BLaER1 treated with 17β-estradiol and CSF1 and Interleukin-3, amounts not matched to agents 10 nM and 100 nM (cell line): ENCODE measurements around the gene SLC26A3.

ENCODE experiments used
- H3K27ac ChIP-seq, 11 experiments: shearing (Covaris generic); formaldehyde crosslinking; 2 replicates each; pipeline ENCODE4 v1.8.1; 2022
- H3K27me3 ChIP-seq, 11 experiments: shearing (Covaris generic); formaldehyde crosslinking; 2 replicates each; pipeline ENCODE4 v1.8.1; 2022
- H3K36me3 ChIP-seq, 11 experiments: shearing (Covaris generic); formaldehyde crosslinking; 2 replicates each; pipeline ENCODE4 v1.8.1; 2022
- H3K4me1 ChIP-seq, 10 experiments: shearing (Covaris generic); formaldehyde crosslinking; 2 replicates each; pipeline ENCODE4 v1.8.1; 2022
- H3K4me2 ChIP-seq, 11 experiments: shearing (Covaris generic); formaldehyde crosslinking; 2 replicates each; pipeline ENCODE4 v1.8.1; 2022
- H3K4me3 ChIP-seq, 10 experiments: shearing (Covaris generic); formaldehyde crosslinking; 2 replicates each; pipeline ENCODE4 v1.8.1; 2022
- H3K9ac ChIP-seq, 11 experiments: shearing (Covaris generic); formaldehyde crosslinking; 2 replicates each; pipeline ENCODE4 v1.8.1; 2022
- H3K9me3 ChIP-seq, 11 experiments: shearing (Covaris generic); formaldehyde crosslinking; replicated peaks in 1 of 11; 2 replicates each; pipeline ENCODE4 v1.8.1; 2022
- H4K20me1 ChIP-seq, 11 experiments: shearing (Covaris generic); formaldehyde crosslinking; 2 replicates each; pipeline ENCODE4 v1.8.1; 2022
- Cebpa-rat ChIP-seq, 11 experiments: shearing (Covaris generic); IDR thresholded peaks; 2 replicates each; pipeline ENCODE4 v1.8.1; 2022

The SLC26A3 gene

DNA sequence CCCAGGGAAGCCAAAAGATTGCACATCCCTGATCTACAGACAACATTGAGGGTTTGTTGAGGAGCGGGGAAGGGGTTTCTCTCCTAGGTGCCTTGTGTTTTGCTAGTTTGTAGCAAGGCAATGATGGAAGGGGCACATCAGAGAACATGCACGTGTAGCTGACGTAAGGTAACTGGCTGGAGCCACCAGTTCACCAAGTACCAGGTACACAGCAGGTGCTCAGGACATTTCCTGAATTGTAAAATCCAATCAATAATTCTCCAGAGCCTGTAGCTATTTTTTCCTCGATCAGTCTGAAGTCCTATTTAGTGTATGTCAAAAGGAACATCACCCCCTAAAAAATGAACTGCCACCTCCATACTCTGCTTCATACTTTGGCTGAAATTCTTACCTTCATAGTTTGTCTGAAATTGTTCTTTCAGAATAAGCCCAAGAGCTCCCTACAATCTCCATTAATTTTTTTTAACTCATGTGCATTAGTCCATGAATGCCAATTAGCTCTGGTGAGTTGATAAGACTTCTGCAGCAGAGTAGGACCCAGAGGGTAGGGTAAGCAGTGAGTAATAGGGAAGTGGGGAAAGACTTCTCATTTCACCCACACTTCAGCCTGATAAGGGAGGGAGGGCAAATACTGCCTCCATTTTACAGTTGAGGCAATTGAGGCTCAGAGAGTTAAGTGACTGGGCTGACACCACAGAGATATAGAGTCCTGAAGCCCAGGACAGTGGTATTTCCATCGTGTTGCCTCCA is 36.0 kb upstream of the SLC26A3 start:
- H3K4me3 ChIP-seq, result no peak overlapping the region
- no peaks in the 10 kb centered on the region for H4K20me1 ChIP-seq
- H3K9me3 ChIP-seq, result peaks cover 0 to 17% (median 8%) of the 10 kb centered on the region in 11 experiments; a peak in 7 of 22 replicates
- no peaks in the 10 kb centered on the region for H3K36me3 ChIP-seq
- H3K9ac ChIP-seq, result no peak overlapping the region
- H3K4me1 ChIP-seq, result no peaks in the 10 kb centered on the region
- no peaks in the 10 kb centered on the region for H3K27me3 ChIP-seq
- no peak overlapping the region for H3K4me2 ChIP-seq
- TF ChIP-seq Cebpa-rat (IDR thresholded peaks at IDR 0.05), result no peak
- no peak overlapping the region for H3K27ac ChIP-seq

DNA sequence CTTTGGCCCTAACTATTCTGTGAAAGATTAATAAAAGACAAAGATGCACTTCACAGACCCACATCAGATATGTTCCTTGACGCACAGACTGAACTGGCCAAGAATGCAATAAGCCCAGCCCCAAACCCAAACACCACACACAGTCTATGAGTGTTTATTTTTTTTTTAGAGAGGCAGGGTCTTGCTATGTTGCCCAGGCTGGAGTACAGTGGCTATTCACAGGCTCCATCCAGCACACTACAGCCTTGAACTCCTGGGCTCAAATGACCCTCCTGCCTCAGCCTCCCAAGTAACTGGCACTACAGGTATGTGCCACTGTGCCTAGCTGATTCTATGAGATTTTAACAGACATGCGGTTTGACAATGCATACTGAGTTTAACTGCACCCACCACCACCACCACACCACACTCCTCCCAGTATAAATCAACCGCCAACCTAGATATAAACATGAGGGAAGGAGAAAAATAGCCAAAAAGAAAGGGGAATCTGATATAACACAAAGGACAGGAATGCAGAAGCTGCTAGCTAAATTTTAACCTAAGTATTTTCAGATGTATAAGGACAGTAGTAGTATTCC is 35.1 kb upstream of the SLC26A3 start:
- TF ChIP-seq Cebpa-rat (IDR thresholded peaks at IDR 0.05), result no peak
- Histone ChIP-seq H3K27me3 (no peaks in the 10 kb centered on the region), H3K27ac (no peak overlapping the region), H3K4me2 (no peak overlapping the region), H3K36me3 (no peaks in the 10 kb centered on the region), H4K20me1 (no peaks in the 10 kb centered on the region), H3K4me3 (no peak overlapping the region), H3K4me1 (no peaks in the 10 kb centered on the region), H3K9ac (no peak overlapping the region), H3K9me3 (peaks cover 0 to 15% (median 6%) of the 10 kb centered on the region in 11 experiments; a peak in 7 of 22 replicates)

DNA sequence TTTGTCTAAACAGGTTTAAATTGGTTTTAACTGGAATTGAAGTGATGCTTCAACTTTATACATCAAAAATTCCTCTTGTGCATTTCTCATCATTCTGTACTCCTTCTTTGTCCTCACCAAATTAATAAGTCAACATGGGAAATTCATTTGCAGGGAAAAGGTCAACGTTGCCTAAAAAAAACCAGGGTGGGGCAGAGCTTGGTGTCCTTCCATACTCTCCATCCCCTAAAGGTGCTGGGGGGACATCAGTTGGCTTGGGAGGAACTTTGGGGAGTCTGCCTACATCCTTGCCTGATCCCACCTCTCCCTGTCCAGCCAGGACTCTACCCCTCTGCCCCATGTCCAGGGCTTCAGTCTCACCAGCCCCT is 34.1 kb upstream of the SLC26A3 start:
- Histone ChIP-seq H3K9me3 (peaks cover 0 to 9% (median 0%) of the 10 kb centered on the region in 11 experiments; a peak in 2 of 22 replicates), H3K4me1 (no peaks in the 10 kb centered on the region), H4K20me1 (no peaks in the 10 kb centered on the region), H3K36me3 (no peaks in the 10 kb centered on the region), H3K27me3 (no peaks in the 10 kb centered on the region), H3K4me3 (no peak overlapping the region), H3K4me2 (no peak overlapping the region), H3K27ac (no peak overlapping the region), H3K9ac (no peak overlapping the region)
- TF ChIP-seq Cebpa-rat (IDR thresholded peaks at IDR 0.05), result no peak

DNA sequence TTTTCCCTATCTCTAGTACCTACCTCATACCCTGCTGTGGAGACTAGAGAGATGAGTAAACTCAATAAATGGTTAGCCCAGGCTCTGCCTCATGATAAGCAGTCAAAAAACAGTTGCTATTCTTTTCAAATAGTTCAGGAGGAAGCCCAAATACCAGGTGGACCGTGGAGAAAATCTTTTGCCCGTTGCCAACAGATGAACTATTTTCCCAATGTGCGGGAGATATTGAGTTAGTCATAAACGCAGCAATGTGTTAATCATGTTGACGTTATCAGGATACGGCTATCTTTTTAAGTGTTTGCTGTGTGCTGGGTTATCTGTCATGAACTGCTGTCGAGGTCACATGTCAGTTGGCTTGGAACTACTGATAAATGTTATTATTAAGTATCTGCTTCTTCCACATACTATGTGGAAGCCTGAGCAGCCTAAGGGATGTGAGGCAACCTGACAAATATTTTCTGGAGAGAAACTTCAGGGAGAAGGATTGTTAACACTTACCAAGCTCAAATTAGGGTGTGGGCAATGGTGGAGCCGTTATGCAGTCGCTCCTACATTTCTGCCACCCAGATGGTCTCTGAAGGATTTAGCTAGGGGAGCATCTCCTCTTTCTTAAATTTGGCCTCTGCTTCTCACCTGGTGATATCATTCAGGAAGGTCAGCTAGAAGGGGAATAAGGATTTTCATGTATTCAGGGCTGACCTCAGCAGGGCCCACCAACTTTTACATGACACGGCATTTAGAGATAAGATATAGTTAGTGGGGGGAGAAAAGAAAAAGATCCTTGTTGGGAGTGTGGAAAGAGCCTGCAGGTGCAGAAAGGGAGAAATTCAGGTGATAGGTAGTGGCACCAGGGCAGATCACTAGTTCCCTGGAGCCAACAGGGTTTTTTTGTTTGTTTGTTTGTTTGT is 33.5 kb upstream of the SLC26A3 start:
- no peak overlapping the region for H3K9ac ChIP-seq
- no peak overlapping the region for H3K27ac ChIP-seq
- no peak for TF ChIP-seq Cebpa-rat (IDR thresholded peaks at IDR 0.05)
- no peak overlapping the region for H3K4me2 ChIP-seq
- H4K20me1 ChIP-seq, result no peaks in the 10 kb centered on the region
- H3K9me3 ChIP-seq, result peaks cover 0 to 9% (median 0%) of the 10 kb centered on the region in 11 experiments; a peak in 2 of 22 replicates
- no peaks in the 10 kb centered on the region for H3K4me1 ChIP-seq
- H3K27me3 ChIP-seq, result no peaks in the 10 kb centered on the region
- no peaks in the 10 kb centered on the region for H3K36me3 ChIP-seq
- H3K4me3 ChIP-seq, result no peak overlapping the region

DNA sequence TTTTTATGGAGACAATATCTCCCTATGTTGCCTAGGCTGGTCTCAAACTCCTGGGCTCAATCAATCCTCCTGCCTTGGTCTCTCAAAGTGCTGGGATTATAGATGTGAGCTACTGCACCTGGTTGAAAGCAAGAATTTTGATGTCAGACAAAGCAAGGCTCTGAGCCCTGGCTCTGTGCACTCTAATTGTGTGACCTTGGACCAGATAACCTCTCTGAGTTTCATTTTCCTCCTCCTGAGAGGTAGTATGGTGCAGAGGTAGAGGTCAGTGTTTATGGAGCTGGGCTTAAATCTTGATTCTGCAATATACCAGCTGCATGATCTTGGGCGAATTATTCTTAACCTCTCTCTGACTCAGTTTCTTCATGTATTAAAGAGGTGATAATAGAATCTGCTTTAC is 31.4 kb upstream of the SLC26A3 start:
- TF ChIP-seq Cebpa-rat (IDR thresholded peaks at IDR 0.05), result no peak
- no peaks in the 10 kb centered on the region for H3K36me3 ChIP-seq
- no peak overlapping the region for H3K4me3 ChIP-seq
- H3K4me2 ChIP-seq, result no peak overlapping the region
- no peaks in the 10 kb centered on the region for H3K27me3 ChIP-seq
- H3K9ac ChIP-seq, result no peak overlapping the region
- no peak overlapping the region for H3K27ac ChIP-seq
- no peaks in the 10 kb centered on the region for H3K4me1 ChIP-seq
- H4K20me1 ChIP-seq, result no peaks in the 10 kb centered on the region
- H3K9me3 ChIP-seq, result no peaks in the 10 kb centered on the region

DNA sequence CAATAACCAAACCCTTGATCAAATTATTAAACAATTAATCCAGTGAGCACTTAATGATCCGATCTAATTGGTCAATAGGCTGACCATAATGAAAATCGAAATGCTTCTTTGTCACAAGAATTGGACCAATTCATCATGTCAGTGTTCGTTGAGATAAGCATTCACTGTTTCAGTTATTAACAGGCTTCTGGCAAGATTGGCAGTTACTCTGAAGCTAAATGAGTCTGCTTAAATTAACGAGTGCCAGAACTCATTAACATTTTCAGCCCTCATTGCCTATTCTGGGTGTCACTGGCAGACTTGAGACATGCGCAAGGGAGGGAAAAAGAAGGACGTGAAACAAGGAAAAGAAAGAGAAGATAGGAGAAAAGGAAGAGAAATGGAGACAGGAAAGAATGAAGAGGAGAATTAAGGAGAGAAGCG is 30.7 kb upstream of the SLC26A3 start:
- H3K4me1 ChIP-seq, result no peaks in the 10 kb centered on the region
- H3K27ac ChIP-seq, result no peak overlapping the region
- no peak overlapping the region for H3K4me2 ChIP-seq
- H3K9me3 ChIP-seq, result no peaks in the 10 kb centered on the region
- no peaks in the 10 kb centered on the region for H4K20me1 ChIP-seq
- H3K36me3 ChIP-seq, result no peaks in the 10 kb centered on the region
- H3K27me3 ChIP-seq, result no peaks in the 10 kb centered on the region
- H3K9ac ChIP-seq, result no peak overlapping the region
- no peak overlapping the region for H3K4me3 ChIP-seq
- no peak for TF ChIP-seq Cebpa-rat (IDR thresholded peaks at IDR 0.05)

DNA sequence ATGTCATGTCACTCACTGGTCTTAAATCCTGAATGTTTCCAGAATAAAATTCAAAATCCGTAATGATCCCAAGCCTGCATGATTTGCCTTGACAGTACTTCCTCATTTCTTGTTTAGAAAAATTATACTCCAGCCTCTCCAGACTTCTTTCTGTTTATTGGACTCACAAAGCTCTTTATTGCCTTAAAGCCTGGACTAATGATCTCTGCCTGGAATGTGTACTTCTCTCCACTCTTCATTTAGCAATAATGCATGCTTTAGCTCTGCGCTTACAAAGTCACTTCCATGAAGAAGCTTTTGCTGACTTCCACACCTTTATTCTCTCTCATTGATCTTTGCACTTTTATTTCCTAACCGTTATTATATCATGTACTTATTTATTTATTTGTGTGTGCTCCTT is 27.4 kb upstream of the SLC26A3 start:
- Histone ChIP-seq H3K36me3 (no peaks in the 10 kb centered on the region), H3K4me1 (no peaks in the 10 kb centered on the region), H3K4me3 (no peak overlapping the region), H3K27ac (no peak overlapping the region), H3K9me3 (no peaks in the 10 kb centered on the region), H3K9ac (no peak overlapping the region), H3K4me2 (no peak overlapping the region), H4K20me1 (no peaks in the 10 kb centered on the region), H3K27me3 (no peaks in the 10 kb centered on the region)
- no peak for TF ChIP-seq Cebpa-rat (IDR thresholded peaks at IDR 0.05)

DNA sequence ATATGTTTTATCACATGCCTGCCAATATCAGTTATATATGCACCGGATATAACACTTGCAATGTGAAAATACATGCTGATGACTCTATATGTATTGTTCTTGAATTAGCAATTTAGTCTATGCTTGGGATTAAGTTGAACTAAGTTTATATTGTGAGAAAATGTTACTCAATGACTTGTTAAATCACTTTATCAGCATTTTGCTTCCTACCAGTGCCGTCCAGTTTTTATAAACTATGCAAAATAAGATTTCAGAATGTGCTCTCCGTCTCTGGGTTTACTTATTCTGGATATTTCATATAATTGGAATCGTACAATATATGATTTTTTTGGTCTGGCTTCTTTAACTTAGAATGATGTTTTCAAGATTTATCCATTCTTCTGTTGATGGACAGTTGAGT is 25.5 kb upstream of the SLC26A3 start:
- Histone ChIP-seq H3K4me3 (no peak overlapping the region), H3K4me2 (no peak overlapping the region), H3K4me1 (no peaks in the 10 kb centered on the region), H3K36me3 (no peaks in the 10 kb centered on the region), H3K27me3 (no peaks in the 10 kb centered on the region), H3K27ac (no peak overlapping the region), H4K20me1 (no peaks in the 10 kb centered on the region), H3K9ac (no peak overlapping the region), H3K9me3 (peaks cover 0 to 10% (median 0%) of the 10 kb centered on the region in 11 experiments; a peak in 3 of 22 replicates)
- TF ChIP-seq Cebpa-rat (IDR thresholded peaks at IDR 0.05), result no peak

DNA sequence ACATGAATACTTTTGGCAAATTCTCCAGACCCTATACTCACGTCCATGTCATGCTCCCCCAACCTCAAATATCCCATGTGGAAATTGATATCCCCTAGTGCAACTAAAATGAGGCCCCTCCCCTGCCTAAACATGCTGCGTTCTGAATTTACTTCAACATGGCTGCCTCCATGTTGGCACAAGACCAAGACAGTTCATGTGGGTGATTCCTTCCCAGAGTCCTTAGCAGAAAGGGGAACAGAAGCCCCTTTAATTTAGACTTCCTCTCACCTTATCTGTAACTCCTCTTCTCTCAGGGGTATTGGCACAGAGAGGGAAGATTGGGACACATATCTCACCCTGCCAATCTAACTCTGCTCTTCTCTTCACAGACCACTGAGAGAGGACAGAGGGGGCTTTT is 24.5 kb upstream of the SLC26A3 start:
- H3K36me3 ChIP-seq, result no peaks in the 10 kb centered on the region
- H3K4me1 ChIP-seq, result no peaks in the 10 kb centered on the region
- no peak overlapping the region for H3K4me2 ChIP-seq
- H4K20me1 ChIP-seq, result no peaks in the 10 kb centered on the region
- H3K9ac ChIP-seq, result no peak overlapping the region
- TF ChIP-seq Cebpa-rat (IDR thresholded peaks at IDR 0.05), result no peak
- H3K27ac ChIP-seq, result no peak overlapping the region
- H3K9me3 ChIP-seq, result peaks cover 0 to 10% (median 0%) of the 10 kb centered on the region in 11 experiments; a peak in 3 of 22 replicates
- H3K27me3 ChIP-seq, result no peaks in the 10 kb centered on the region
- no peak overlapping the region for H3K4me3 ChIP-seq
